ENCODE results near the gene RASL10B.
"Not testable (repeated sequence)": the region's sequence is repeated elsewhere in the genome, so short reads cannot be mapped to it uniquely, and the experiment has no call there.

RASL10B gene

DNA sequence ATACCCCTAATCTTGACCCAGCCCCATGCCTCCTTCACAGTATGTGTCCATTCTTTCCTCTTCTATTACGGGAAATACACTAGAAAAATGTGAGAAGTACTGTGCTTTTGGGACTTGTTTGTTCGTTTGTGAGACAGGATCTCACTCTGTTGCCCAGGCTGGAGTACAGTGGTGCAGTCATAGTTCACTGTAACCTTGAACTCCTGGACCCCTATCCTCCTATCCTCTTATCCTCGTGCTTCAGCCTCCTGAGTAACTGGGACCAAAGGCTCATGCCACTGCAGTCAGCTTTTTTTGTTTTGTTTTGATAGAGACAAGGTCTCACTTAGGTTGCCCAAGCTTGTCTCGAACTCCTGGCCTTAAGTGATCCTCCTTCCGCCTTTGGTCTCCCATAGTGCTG lies 29.9 kb upstream of the RASL10B start:
- no peaks in the 10 kb centered on the region for H3K27me3 ChIP-seq (ENCODE audit: insufficient read depth, low read length, poor library complexity, severe bottlenecking)
- TF ChIP-seq CTCF (conservative IDR thresholded peaks at IDR 0.05; ENCODE audit: low read length) (no peak), EZH2phosphoT487 (IDR thresholded peaks at IDR 0.05; ENCODE audit: borderline replicate concordance) (no peak)
- no peak overlapping the region for H3K4me2 ChIP-seq (ENCODE audit: low read depth, low read length, poor library complexity, severe bottlenecking)
- no peaks in the 10 kb centered on the region for H3K9me2 ChIP-seq (replicated peaks; ENCODE audit: low read depth, low read length)
- H3K36me3 ChIP-seq (ENCODE audit: insufficient read depth, low read length), result peaks cover 12% of the 10 kb centered on the region; the same call in 1 of the 2 replicates
- H4K20me1 ChIP-seq (ENCODE audit: insufficient read depth, low read length, poor library complexity, severe bottlenecking), result no peaks in the 10 kb centered on the region
- no peaks in the 10 kb centered on the region for H3K9me3 ChIP-seq (ENCODE audit: insufficient read depth, low read depth, low read length)
- H3K79me2 ChIP-seq (ENCODE audit: insufficient read depth, low read length), result no peaks in the 10 kb centered on the region
- no peaks in the 10 kb centered on the region for H3K4me1 ChIP-seq (ENCODE audit: insufficient read depth, low read length, poor library complexity, severe bottlenecking)
- no peak overlapping the region for H2AFZ ChIP-seq (ENCODE audit: low read length)
- H3F3A ChIP-seq (ENCODE audit: low read depth), result no peaks in the 10 kb centered on the region
- no peak overlapping the region for H3K9ac ChIP-seq (ENCODE audit: low read depth, low read length, poor library complexity, severe bottlenecking)
- H3K4me3 ChIP-seq (ENCODE audit: low read length, poor library complexity, severe bottlenecking), result no peak overlapping the region

- not testable (repeated sequence) for H3K9me3 ChIP-seq (ENCODE audit: insufficient read depth, low read depth, low read length); H3K36me3 ChIP-seq (ENCODE audit: insufficient read depth, low read length); H3K9me2 ChIP-seq (replicated peaks; ENCODE audit: low read depth, low read length); H3K27me3 ChIP-seq (ENCODE audit: insufficient read depth, low read length, poor library complexity, severe bottlenecking); H4K20me1 ChIP-seq (ENCODE audit: insufficient read depth, low read length, poor library complexity, severe bottlenecking); H3K79me2 ChIP-seq (ENCODE audit: insufficient read depth, low read length); H3K9ac ChIP-seq (ENCODE audit: low read depth, low read length, poor library complexity, severe bottlenecking); H3K4me3 ChIP-seq (ENCODE audit: low read length, poor library complexity, severe bottlenecking); H2AFZ ChIP-seq (ENCODE audit: low read length); H3K4me1 ChIP-seq (ENCODE audit: insufficient read depth, low read length, poor library complexity, severe bottlenecking); H3K4me2 ChIP-seq (ENCODE audit: low read depth, low read length, poor library complexity, severe bottlenecking); H3F3A ChIP-seq (ENCODE audit: low read depth)
These were observed 28.1 kb upstream of the RASL10B start for GRCh38 chr17:35703308-35703707.

DNA sequence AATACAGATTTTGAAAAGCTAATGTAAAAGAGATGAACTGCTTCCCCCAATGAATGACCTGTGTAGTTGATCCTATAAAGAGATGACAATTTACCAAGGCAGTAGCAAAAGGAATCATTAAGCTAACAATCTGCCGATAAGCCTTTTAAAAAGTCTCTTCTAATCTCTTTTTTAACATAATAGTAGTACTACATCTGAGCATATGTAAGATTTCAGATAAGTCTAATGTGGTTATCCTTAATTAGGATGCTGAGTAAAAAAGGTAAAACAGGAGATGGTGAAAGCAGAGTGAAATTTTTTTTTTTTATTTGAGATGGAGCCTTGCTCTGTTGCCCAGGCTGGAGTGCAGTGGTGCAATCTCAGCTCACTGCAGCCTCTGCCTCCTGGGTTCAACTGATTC lies 26.2 kb upstream of the RASL10B start:
- Histone ChIP-seq H2AFZ (ENCODE audit: low read length) (no peak overlapping the region), H3F3A (ENCODE audit: low read depth) (no peaks in the 10 kb centered on the region), H3K36me3 (ENCODE audit: insufficient read depth, low read length) (peaks cover 16% of the 10 kb centered on the region; the same call in 1 of the 2 replicates), H3K4me3 (ENCODE audit: low read length, poor library complexity, severe bottlenecking) (no peak overlapping the region), H3K4me1 (ENCODE audit: insufficient read depth, low read length, poor library complexity, severe bottlenecking) (no peaks in the 10 kb centered on the region), H3K27me3 (ENCODE audit: insufficient read depth, low read length, poor library complexity, severe bottlenecking) (no peaks in the 10 kb centered on the region), H3K4me2 (ENCODE audit: low read depth, low read length, poor library complexity, severe bottlenecking) (no peak overlapping the region), H3K9me3 (ENCODE audit: insufficient read depth, low read depth, low read length) (no peaks in the 10 kb centered on the region), H3K9me2 (replicated peaks; ENCODE audit: low read depth, low read length) (no peaks in the 10 kb centered on the region), H3K9ac (ENCODE audit: low read depth, low read length, poor library complexity, severe bottlenecking) (no peak overlapping the region), H4K20me1 (ENCODE audit: insufficient read depth, low read length, poor library complexity, severe bottlenecking) (no peaks in the 10 kb centered on the region), H3K79me2 (ENCODE audit: insufficient read depth, low read length) (no peaks in the 10 kb centered on the region)
- no peak for TF ChIP-seq CTCF (conservative IDR thresholded peaks at IDR 0.05; ENCODE audit: low read length)
- no peak for TF ChIP-seq EZH2phosphoT487 (IDR thresholded peaks at IDR 0.05; ENCODE audit: borderline replicate concordance)

DNA sequence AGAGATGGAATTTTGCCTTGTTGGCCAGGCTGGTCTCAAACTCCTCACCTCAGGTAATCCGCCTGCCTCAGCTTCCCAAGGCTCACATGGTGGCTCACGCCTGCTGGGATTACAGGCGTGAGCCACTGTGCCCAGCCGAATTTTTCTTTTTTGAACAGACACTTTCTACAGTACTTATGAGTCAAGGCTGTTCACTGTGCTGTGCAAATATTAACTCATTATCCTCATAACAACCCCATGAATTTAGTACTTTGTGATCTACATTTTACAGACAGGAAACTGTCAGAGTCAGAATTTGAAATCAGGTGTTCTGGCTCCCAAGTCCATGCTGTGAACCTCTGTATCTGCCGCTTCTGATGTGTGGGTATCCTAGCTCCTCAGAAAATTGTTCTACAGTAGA lies 25.7 kb upstream of the RASL10B start:
- no peaks in the 10 kb centered on the region for H3K9me2 ChIP-seq (replicated peaks; ENCODE audit: low read depth, low read length)
- H3K79me2 ChIP-seq (ENCODE audit: insufficient read depth, low read length), result no peaks in the 10 kb centered on the region
- H3K9me3 ChIP-seq (ENCODE audit: insufficient read depth, low read depth, low read length), result no peaks in the 10 kb centered on the region
- H3K4me2 ChIP-seq (ENCODE audit: low read depth, low read length, poor library complexity, severe bottlenecking), result no peak overlapping the region
- H3K4me3 ChIP-seq (ENCODE audit: low read length, poor library complexity, severe bottlenecking), result no peak overlapping the region
- H3K4me1 ChIP-seq (ENCODE audit: insufficient read depth, low read length, poor library complexity, severe bottlenecking), result no peaks in the 10 kb centered on the region
- no peaks in the 10 kb centered on the region for H3F3A ChIP-seq (ENCODE audit: low read depth)
- H2AFZ ChIP-seq (ENCODE audit: low read length), result no peak overlapping the region
- no peak for TF ChIP-seq EZH2phosphoT487 (IDR thresholded peaks at IDR 0.05; ENCODE audit: borderline replicate concordance)
- TF ChIP-seq CTCF (conservative IDR thresholded peaks at IDR 0.05; ENCODE audit: low read length), result no peak
- no peak overlapping the region for H3K9ac ChIP-seq (ENCODE audit: low read depth, low read length, poor library complexity, severe bottlenecking)
- peaks cover 18% of the 10 kb centered on the region; the same call in 1 of the 2 replicates for H3K36me3 ChIP-seq (ENCODE audit: insufficient read depth, low read length)
- no peaks in the 10 kb centered on the region for H3K27me3 ChIP-seq (ENCODE audit: insufficient read depth, low read length, poor library complexity, severe bottlenecking)
- no peaks in the 10 kb centered on the region for H4K20me1 ChIP-seq (ENCODE audit: insufficient read depth, low read length, poor library complexity, severe bottlenecking)
